Psoas muscle (tissue), 8 donors: Measurements from ENCODE around the gene ANKRD28. TPM values are rescaled to one million over a fixed set of nuclear protein-coding genes. Genes with fewer than 3 reads are reported as not detected.

Experiments
- ATAC-seq, 4 donors: fragments of 200-7000 bp; cut with Tn5 transposase; one replicate each; pipeline ENCODE4 v1.9.1; 2020; ENCODE audit warnings: moderate library complexity in 3 of 4, mild to moderate bottlenecking in 2 of 4
- DNase-seq, 2 donors: peaks; one replicate each; pipeline ENCODE4 v3.0.0-alpha.2; 2020
- H3K27ac ChIP-seq: fragments of 200-600 bp; one replicate; pipeline ENCODE4 v1.8.0; 2022
- H3K27me3 ChIP-seq, 3 donors: fragments of 200-600 bp in 1 of 3; one replicate each; pipeline versions ENCODE4 v1.6.1 to v1.8.0; 2013 to 2022; ENCODE audit warnings: low read length in 2 of 3, mild to moderate bottlenecking in 2 of 3, moderate library complexity in 1 of 3; ENCODE audit not compliant: insufficient read depth in 3 of 3
- H3K36me3 ChIP-seq, 2 donors: fragments of 200-600 bp in 1 of 2; one replicate each; pipeline versions ENCODE4 v1.6.1 to v1.8.0; 2013 to 2022; ENCODE audit warnings: low read depth in 1 of 2, mild to moderate bottlenecking in 1 of 2, moderate library complexity in 1 of 2; ENCODE audit not compliant: insufficient read depth in 1 of 2
- H3K4me1 ChIP-seq: fragments of 200-600 bp; one replicate; pipeline ENCODE4 v1.8.0; 2022
- H3K4me3 ChIP-seq: fragments of 200-600 bp; one replicate; pipeline ENCODE4 v1.8.0; 2022; ENCODE audit warnings: mild to moderate bottlenecking
- H3K9me3 ChIP-seq: fragments of 200-600 bp; one replicate; pipeline ENCODE4 v1.8.0; 2022
- CTCF ChIP-seq: fragments of 200-600 bp; IDR thresholded peaks from one replicate; pipeline ENCODE4 v1.8.0; 2022; ENCODE audit warnings: antibody characterized with exemption
- WGBS, 3 donors: extraction: QIAGEN DNeasy Blood & Tissue Kit; methylation state at CpG; one replicate each; pipeline versions ENCODE4 v1.1.6 to v1.1.7; 2013; 5-methylcytosine and 5-hydroxymethylcytosine counted together
- intact Hi-C, 2 donors: fragments of 100-400 bp; cut with DNase I; formaldehyde crosslinking; loops; one replicate each; pipeline versions ENCODE4 v1.11.0 to v1.14.2; 2022
- polyA plus RNA-seq, 3 donors: library from polyadenylated mRNA; stranded (reverse); fragments of 200-250 nt; gene quantifications; one replicate each; pipeline ENCODE4 v1.2.3, GENCODE V29; 2013
- total RNA-seq, 4 donors: library from RNA; stranded (reverse); fragmentation: NEBNext Ultra II Directional in 2 of 4; extraction: Animal tissue kit (Norgen Biotek cat#: 25700) in 2 of 4; gene quantifications; one replicate each; pipeline versions ENCODE4 v1.2.1 to v1.2.4, GENCODE V29; 2021 to 2023
- donor health status: healthy with polysubstance abuse.
- donor health status: DM: no; HTN: no; CAD: no; lungs with moderate emphysema.
- donor health status: Bipolar disorder and iron deficiency.
- donor health status: healthy.
- donor health status: DM: yes; HTN: yes; CAD: no.
- donor health status: DM: no; HTN: no; CAD: no.
- donor health status: DM: no; HTN: no; CAD: no.
- donor health status: DM: yes; HTN: yes; CAD: no.

ANKRD28 gene
- total and polyA plus RNA-seq, 7 donors: 32.4 to 90.8 (median 69.3) TPM

- no peaks in the 10 kb centered on the region for H3K27me3 ChIP-seq
- H3K9me3 ChIP-seq: no peaks in the 10 kb centered on the region
- H3K4me3 ChIP-seq: no peak overlapping the region
- WGBS, 3 donors: 44 to 60% (median 48%) methylated on average over 5 of the region's 5 CpGs
- peaks cover 6 to 36% of the 10 kb centered on the region in 2 donors for H3K36me3 ChIP-seq
- DNase-seq (no peak), ATAC-seq (peak; percentile 55 to 86 (median 72))
- intact Hi-C loops: no loop called here
- peaks cover 12% of the 10 kb centered on the region for H3K4me1 ChIP-seq
- no peak for TF ChIP-seq CTCF
- H3K27ac ChIP-seq: peak overlapping the region; percentile 3
Measured at GRCh38 chr3:15666277-15666676, 131.5 kb downstream of the ANKRD28 start.

DNA sequence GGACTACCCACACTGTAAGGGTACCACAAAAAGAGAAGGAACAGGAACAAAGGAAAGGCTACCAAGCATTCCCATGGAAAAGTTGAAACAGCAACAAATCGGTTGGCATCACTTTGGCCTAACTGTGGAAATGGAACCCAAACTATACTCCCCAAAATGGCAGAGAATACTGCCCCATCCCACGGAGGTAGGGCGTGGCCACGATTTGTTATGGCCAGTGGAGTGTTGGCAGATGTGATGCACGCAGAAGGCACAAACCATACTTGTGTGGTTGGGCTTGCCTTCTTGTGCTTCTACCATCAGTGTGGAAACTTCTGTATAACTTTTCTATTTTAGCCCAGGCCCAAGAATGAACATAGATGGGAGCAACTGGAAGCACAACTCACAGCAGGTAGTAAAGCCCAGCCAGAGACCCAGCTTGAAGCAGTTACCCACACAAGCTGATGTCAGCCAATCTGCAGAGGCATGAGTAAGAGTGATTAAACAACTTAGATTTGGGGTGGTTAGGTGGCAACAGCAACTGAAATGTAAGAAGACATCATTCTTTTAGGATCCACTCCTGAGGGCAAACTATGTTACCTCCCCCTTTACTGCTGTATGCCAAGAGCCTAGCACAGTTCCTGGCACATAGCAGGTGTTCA lies 132.1 kb downstream of the ANKRD28 start:
- intact Hi-C loops: no loop called here
- DNase-seq: no peak
- Histone ChIP-seq H3K36me3 (peaks cover 6 to 31% of the 10 kb centered on the region in 2 donors), H3K27ac (peak overlapping the region; percentile 3), H3K9me3 (no peaks in the 10 kb centered on the region), H3K4me1 (peaks cover 12% of the 10 kb centered on the region), H3K4me3 (no peak overlapping the region), H3K27me3 (no peaks in the 10 kb centered on the region)
- peak in 3 of 4 donors; percentile 23 to 31 (median 28) for ATAC-seq
- no peak for TF ChIP-seq CTCF
- 85 to 91% (median 89%) methylated on average over 5 of the region's 5 CpGs for WGBS, 3 donors

DNA sequence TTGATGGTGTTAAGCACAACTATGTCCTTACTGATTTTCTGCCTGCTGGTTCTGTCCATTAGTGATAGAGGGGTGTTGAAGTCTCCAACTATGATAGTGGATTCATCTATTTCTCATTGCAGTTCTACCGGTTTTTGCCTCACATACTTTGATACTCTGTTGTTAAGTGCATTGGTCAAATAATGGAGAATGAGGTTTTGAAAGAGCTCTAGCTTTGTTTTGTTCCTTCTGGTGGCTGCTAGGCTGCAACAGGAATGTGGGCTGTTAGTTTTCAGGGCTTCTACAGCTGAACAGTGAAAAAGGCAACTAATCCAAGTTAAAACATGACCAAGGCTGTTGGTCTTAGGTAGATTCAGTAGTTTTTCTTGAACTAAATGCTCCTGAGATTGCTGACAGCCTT lies 133.6 kb downstream of the ANKRD28 start:
- no peak overlapping the region for H3K27ac ChIP-seq
- no peak for DNase-seq
- ATAC-seq: no peak
- intact Hi-C loops: no loop called here
- peaks cover 2 to 16% of the 10 kb centered on the region in 2 donors for H3K36me3 ChIP-seq
- no peaks in the 10 kb centered on the region for H3K9me3 ChIP-seq
- no peak for TF ChIP-seq CTCF
- no peak overlapping the region for H3K4me3 ChIP-seq
- WGBS, 3 donors: 91 to 100% (median 100%) methylated on average over 1 of the region's 1 CpG
- peaks cover 12% of the 10 kb centered on the region for H3K4me1 ChIP-seq
- H3K27me3 ChIP-seq: no peaks in the 10 kb centered on the region

DNA sequence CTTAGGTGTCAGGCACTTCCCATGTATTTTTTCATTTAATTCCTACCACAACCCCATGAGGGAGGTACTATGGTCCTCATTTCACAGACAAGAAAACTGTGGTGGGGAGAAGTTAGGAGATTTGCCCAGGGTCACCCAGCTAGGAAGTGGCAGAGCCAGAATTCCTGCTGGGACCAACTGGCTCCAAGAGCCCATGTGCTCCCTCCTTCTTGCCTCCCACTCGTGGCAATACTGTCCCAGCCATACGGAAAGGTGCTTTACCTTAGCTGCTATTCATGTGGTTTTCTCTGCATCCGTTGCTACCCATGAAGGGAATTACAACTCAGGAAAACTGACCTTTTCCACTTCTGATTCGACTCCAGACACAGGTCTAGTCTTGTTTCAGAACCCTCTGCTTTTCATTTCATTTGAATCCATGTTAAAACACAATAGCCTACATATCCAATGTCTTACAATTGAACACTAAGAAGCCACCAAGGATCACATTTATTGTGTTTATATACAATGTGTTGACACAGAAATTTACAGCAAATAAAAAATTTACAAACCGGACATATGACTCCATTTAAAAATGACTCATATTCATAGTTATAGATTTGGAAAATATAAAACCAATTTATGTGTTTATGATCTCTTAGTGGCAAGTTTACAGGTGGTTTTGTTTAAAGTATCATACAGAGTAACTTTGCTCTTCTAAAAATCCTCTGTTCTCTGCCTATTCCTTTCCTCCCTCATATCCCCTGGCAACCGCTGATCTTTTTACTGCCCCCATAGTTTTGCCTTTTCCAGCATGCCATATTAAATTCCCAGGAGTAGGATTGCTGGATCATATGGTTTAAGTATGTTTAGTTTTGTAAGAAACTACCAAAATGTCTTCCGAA lies 137.5 kb downstream of the ANKRD28 start:
- Histone ChIP-seq H3K4me1 (no peaks in the 10 kb centered on the region), H3K36me3 (no peaks in the 10 kb centered on the region), H3K4me3 (no peak overlapping the region), H3K27ac (no peak overlapping the region), H3K9me3 (peaks cover 14% of the 10 kb centered on the region), H3K27me3 (no peaks in the 10 kb centered on the region)
- ATAC-seq (no peak), DNase-seq (no peak)
- WGBS, 3 donors: 75 to 89% (median 79%) methylated on average over 7 of the region's 7 CpGs
- TF ChIP-seq CTCF: no peak
- intact Hi-C loops: no loop called here
